ENCODE data around the gene KRT86. TPM values are rescaled to one million over a fixed set of nuclear protein-coding genes. Genes with fewer than 3 reads are reported as not detected.

Gene KRT86
- total RNA-seq (2022; extraction: Qiagen RNA extraction; ENCODE audit: low read depth) = 31.3 to 49.7 TPM (median 45.6 TPM) in 5 replicates

GRCh38 chr12:52274521-52275120 lies at the start of gene KRT86:
Gene KRT86 (plus strand): TSS chr12:52274645. CDS start chr12:52301917, 27,272 bp downstream.

GRCh38 chr12:52232674-52233461 lies 41.6 kb upstream of the KRT86 start, which contains the start of gene KRT7:
Gene KRT7 (plus strand): TSS chr12:52233243. CDS start chr12:52233297, 54 bp downstream.

GRCh38 chr12:52291267-52291935 lies 17.0 kb downstream of the KRT86 start, which contains the start of gene KRT81:
Gene KRT81 (minus strand): TSS chr12:52291534. CDS start chr12:52291465, 69 bp downstream.

GRCh38 chr12:52320784-52321400 lies 46.4 kb downstream of the KRT86 start, which contains the start of gene KRT83:
Gene KRT83 (minus strand): TSS chr12:52321398. CDS start chr12:52321335, 63 bp downstream.

Other genes starting within 250 kb of the KRT86 start
- 27.6 to 42.9 TPM (median 35.0 TPM) in 5 replicates for gene NR4A1, start 223.2 kb upstream of the KRT86 start, total RNA-seq (2022; extraction: Qiagen RNA extraction; ENCODE audit: low read depth)
- 82.9 to 97.4 TPM (median 95.0 TPM) in 5 replicates for gene ATG101, start 204.7 kb upstream of the KRT86 start, total RNA-seq (2022; extraction: Qiagen RNA extraction; ENCODE audit: low read depth)
- not detected in 5 replicates for gene SMIM41, start 194.9 kb upstream of the KRT86 start, total RNA-seq (2022; extraction: Qiagen RNA extraction; ENCODE audit: low read depth)
- 30.3 to 43.4 TPM (median 36.8 TPM) in 5 replicates for gene KRT80, start 82.6 kb upstream of the KRT86 start, total RNA-seq (2022; extraction: Qiagen RNA extraction; ENCODE audit: low read depth)
- gene KRT7, start 41.4 kb upstream of the KRT86 start, total RNA-seq (2022; extraction: Qiagen RNA extraction; ENCODE audit: low read depth) = 4,163 to 5,096 TPM (median 4,633 TPM) in 5 replicates
- 3,338 to 4,063 TPM (median 3,935 TPM) in 5 replicates for gene KRT81, start 16.9 kb downstream of the KRT86 start, total RNA-seq (2022; extraction: Qiagen RNA extraction; ENCODE audit: low read depth)
- gene KRT83, start 46.8 kb downstream of the KRT86 start, total RNA-seq (2022; extraction: Qiagen RNA extraction; ENCODE audit: low read depth) = 2.9 to 7.2 TPM (median 6.3 TPM) in 5 replicates
- gene KRT85, start 92.8 kb downstream of the KRT86 start, total RNA-seq (2022; extraction: Qiagen RNA extraction; ENCODE audit: low read depth) = not detected in 5 replicates
- gene KRT84, start 111.0 kb downstream of the KRT86 start, total RNA-seq (2022; extraction: Qiagen RNA extraction; ENCODE audit: low read depth) = not detected in 5 replicates
- gene KRT82, start 131.7 kb downstream of the KRT86 start, total RNA-seq (2022; extraction: Qiagen RNA extraction; ENCODE audit: low read depth) = not detected in 5 replicates
- 0.08 to 0.26 TPM (median 0.10 TPM) in 5 replicates for gene KRT75, start 159.7 kb downstream of the KRT86 start, total RNA-seq (2022; extraction: Qiagen RNA extraction; ENCODE audit: low read depth)
- 0.06 to 0.09 TPM in 2 of 5 replicates, not detected in the others for gene KRT6B, start 177.5 kb downstream of the KRT86 start, total RNA-seq (2022; extraction: Qiagen RNA extraction; ENCODE audit: low read depth)
- gene KRT6C, start 199.2 kb downstream of the KRT86 start, total RNA-seq (2022; extraction: Qiagen RNA extraction; ENCODE audit: low read depth) = not detected in 5 replicates
- gene KRT6A, start 218.6 kb downstream of the KRT86 start, total RNA-seq (2022; extraction: Qiagen RNA extraction; ENCODE audit: low read depth) = 5.6 to 6.8 TPM (median 6.6 TPM) in 5 replicates
- gene KRT5, start 245.7 kb downstream of the KRT86 start, total RNA-seq (2022; extraction: Qiagen RNA extraction; ENCODE audit: low read depth) = 0.24 to 0.66 TPM (median 0.49 TPM) in 5 replicates